NT2/D1 (cell line): ENCODE data around the gene RDH16.

Experiments
- SUZ12 ChIP-seq: IDR thresholded peaks from 2 replicates; pipeline ENCODE4 v1.6.1; 2011; ENCODE audit not compliant: insufficient read length, insufficient read depth; ENCODE audit errors: extremely low read depth
- YY1 ChIP-seq: IDR thresholded peaks from 2 replicates; pipeline ENCODE4 v1.6.1; 2011; ENCODE audit not compliant: insufficient read length, insufficient read depth
- ZNF274 ChIP-seq: IDR thresholded peaks from 2 replicates; pipeline ENCODE4 v1.6.1; 2011; ENCODE audit warnings: mild to moderate bottlenecking, low read depth, low read length

GRCh38 chr12:56978397-56979138 is 21.2 kb upstream of the RDH16 start:
- no peak for TF ChIP-seq ZNF274
- no peak for TF ChIP-seq YY1
- no peak for TF ChIP-seq SUZ12
